MM.1S (cell line): Measurements from ENCODE around the gene MISP.

Experiments used
- DNase-seq: peaks from one replicate; pipeline ENCODE4 v3.0.0-alpha.2; 2015
- H2AFZ ChIP-seq: fragments of 300-600 bp; sonication (generic); 2 replicates; pipeline ENCODE4 v1.6.0; 2016; ENCODE audit warnings: antibody characterized with exemption, low read length
- H3F3A ChIP-seq: fragments of 300-600 bp; sonication (generic); 2 replicates; pipeline ENCODE4 v1.6.1; 2016; ENCODE audit warnings: mild to moderate bottlenecking, antibody characterized with exemption, low read length, moderate library complexity, mixed read lengths; ENCODE audit not compliant: insufficient read depth
- H3K27ac ChIP-seq: fragments of 300-600 bp; sonication (generic); 2 replicates; pipeline ENCODE4 v1.5.1; 2016; ENCODE audit warnings: mild to moderate bottlenecking, low read length
- H3K27me3 ChIP-seq: fragments of 300-600 bp; sonication (generic); replicated peaks from 2 replicates; pipeline ENCODE4 v1.6.0; 2016; ENCODE audit warnings: low read length; ENCODE audit not compliant: insufficient read depth
- H3K36me3 ChIP-seq: fragments of 300-600 bp; sonication (generic); replicated peaks from 2 replicates; pipeline ENCODE4 v1.6.1; 2016; ENCODE audit warnings: mild to moderate bottlenecking, low read length, mixed read lengths; ENCODE audit not compliant: insufficient read depth
- H3K4me1 ChIP-seq: fragments of 300-600 bp; sonication (generic); 2 replicates; pipeline ENCODE4 v1.6.1; 2016; ENCODE audit warnings: low read length, mixed read lengths
- H3K4me2 ChIP-seq: fragments of 300-600 bp; sonication (generic); 2 replicates; pipeline ENCODE4 v1.6.0; 2016; ENCODE audit warnings: low read depth, low read length
- H3K4me3 ChIP-seq: fragments of 300-600 bp; sonication (generic); 2 replicates; pipeline ENCODE4 v1.5.1; 2016; ENCODE audit warnings: low read length, mixed read lengths
- H3K79me2 ChIP-seq: fragments of 300-600 bp; sonication (generic); 2 replicates; pipeline ENCODE4 v1.6.1; 2016; ENCODE audit warnings: mixed run types, low read length, mixed read lengths
- H3K9ac ChIP-seq: fragments of 300-600 bp; sonication (generic); 2 replicates; pipeline ENCODE4 v1.6.1; 2016; ENCODE audit warnings: low read length, mixed read lengths
- H3K9me2 ChIP-seq: fragments of 300-600 bp; sonication (generic); replicated peaks from 2 replicates; pipeline ENCODE4 v1.6.1; 2016; ENCODE audit warnings: mild to moderate bottlenecking, low read length, mixed read lengths; ENCODE audit not compliant: insufficient read depth
- H3K9me3 ChIP-seq: fragments of 300-600 bp; sonication (generic); replicated peaks from 2 replicates; pipeline ENCODE4 v1.6.1; 2016; ENCODE audit warnings: mild to moderate bottlenecking, low read length, mixed read lengths; ENCODE audit not compliant: insufficient read depth
- H4K20me1 ChIP-seq: fragments of 300-600 bp; sonication (generic); 2 replicates; pipeline ENCODE4 v1.6.1; 2016; ENCODE audit warnings: mild to moderate bottlenecking, low read length, moderate library complexity, mixed read lengths; ENCODE audit not compliant: insufficient read depth
- EZH2 ChIP-seq: fragments of 300-600 bp; sonication (generic); optimal IDR thresholded peaks from 2 replicates; pipeline ENCODE3; 2017; ENCODE audit warnings: low read depth, mild to moderate bottlenecking, antibody characterized with exemption, low read length, mixed read lengths
- EZH2phosphoT487 ChIP-seq: fragments of 300-600 bp; sonication (generic); IDR thresholded peaks from 2 replicates; pipeline ENCODE4 v1.6.1; 2018; ENCODE audit warnings: antibody characterized with exemption, low read length
- TF ChIP-seq, protein P1 (sequence below): fragments of 300-600 bp; sonication (generic); IDR thresholded peaks from 2 replicates; pipeline ENCODE4 v1.5.1; 2016; ENCODE audit warnings: antibody characterized with exemption, low read length, mixed read lengths

The MISP gene

DNA sequence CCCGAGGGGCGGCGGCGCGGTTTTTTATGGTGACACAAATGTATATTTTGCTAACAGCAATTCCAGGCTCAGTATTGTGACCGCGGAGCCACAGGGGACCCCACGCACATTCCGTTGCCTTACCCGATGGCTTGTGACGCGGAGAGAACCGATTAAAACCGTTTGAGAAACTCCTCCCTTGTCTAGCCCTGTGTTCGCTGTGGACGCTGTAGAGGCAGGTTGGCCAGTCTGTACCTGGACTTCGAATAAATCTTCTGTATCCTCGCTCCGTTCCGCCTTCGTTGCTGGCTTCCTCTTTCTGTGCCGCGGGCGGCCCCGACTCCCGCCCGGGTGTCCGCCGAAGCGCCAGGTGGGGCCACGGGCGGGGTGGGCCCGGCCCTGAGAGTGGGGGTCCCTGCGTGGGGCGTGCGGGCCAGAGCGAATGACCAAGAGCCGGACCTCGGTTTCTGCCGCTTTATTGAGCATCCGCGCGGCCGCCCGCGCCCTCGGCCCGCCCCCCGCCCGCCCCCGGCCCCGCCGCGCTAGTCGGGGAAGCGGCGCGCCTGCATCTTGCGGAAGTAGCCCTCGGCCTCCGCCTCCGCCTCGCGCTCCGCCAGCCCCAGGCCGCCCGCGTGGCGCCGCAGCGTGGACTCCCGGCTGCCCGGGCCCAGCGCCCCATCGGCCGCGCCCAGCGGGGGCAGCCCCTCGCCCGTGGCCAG lies 61.3 kb downstream of the MISP start:
- DNase-seq: no peak
- Histone ChIP-seq H3F3A (peaks cover 23% of the 10 kb centered on the region), H3K9me3 (no peaks in the 10 kb centered on the region), H4K20me1 (peaks cover 7% of the 10 kb centered on the region; the same call in 1 of the 2 replicates), H2AFZ (no peak overlapping the region), H3K4me3 (no peak overlapping the region), H3K79me2 (peaks cover 34% of the 10 kb centered on the region), H3K4me2 (no peak overlapping the region), H3K9me2 (no peaks in the 10 kb centered on the region), H3K9ac (no peak overlapping the region), H3K27ac (no peak overlapping the region), H3K36me3 (peaks cover 45% of the 10 kb centered on the region), H3K27me3 (no peaks in the 10 kb centered on the region), H3K4me1 (no peaks in the 10 kb centered on the region)
- TF ChIP-seq EZH2phosphoT487 (no peak), EZH2 (no peak)
- TF ChIP-seq, protein P1, sequence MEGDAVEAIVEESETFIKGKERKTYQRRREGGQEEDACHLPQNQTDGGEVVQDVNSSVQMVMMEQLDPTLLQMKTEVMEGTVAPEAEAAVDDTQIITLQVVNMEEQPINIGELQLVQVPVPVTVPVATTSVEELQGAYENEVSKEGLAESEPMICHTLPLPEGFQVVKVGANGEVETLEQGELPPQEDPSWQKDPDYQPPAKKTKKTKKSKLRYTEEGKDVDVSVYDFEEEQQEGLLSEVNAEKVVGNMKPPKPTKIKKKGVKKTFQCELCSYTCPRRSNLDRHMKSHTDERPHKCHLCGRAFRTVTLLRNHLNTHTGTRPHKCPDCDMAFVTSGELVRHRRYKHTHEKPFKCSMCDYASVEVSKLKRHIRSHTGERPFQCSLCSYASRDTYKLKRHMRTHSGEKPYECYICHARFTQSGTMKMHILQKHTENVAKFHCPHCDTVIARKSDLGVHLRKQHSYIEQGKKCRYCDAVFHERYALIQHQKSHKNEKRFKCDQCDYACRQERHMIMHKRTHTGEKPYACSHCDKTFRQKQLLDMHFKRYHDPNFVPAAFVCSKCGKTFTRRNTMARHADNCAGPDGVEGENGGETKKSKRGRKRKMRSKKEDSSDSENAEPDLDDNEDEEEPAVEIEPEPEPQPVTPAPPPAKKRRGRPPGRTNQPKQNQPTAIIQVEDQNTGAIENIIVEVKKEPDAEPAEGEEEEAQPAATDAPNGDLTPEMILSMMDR: no peak

DNA sequence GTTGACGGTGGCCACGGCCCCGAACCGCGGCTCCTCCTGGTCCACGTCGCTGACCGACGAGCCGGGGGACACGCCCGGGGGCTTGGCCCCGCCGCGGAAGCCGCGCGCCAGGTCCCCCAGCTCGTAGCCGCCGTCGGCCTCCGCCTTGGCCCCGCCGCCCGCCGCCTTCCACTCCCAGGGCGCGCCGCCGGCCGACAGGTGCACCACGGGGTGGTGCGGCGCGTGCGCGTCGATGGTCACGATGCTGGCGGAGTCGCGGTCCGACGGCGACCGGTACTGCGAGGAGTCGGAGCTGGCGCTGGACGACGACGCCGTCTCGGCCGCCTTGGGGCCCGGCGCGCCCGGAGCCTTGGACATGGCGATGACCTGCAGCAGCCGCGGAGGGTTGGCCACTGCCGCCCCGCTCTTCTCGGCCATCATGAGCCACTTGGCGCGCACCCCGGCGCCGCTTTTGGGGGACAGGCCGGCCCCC lies 61.9 kb downstream of the MISP start:
- peaks cover 28% of the 10 kb centered on the region for H3K79me2 ChIP-seq
- no peak for DNase-seq
- no peak overlapping the region for H3K4me3 ChIP-seq
- no peaks in the 10 kb centered on the region for H3K27me3 ChIP-seq
- H3K9me2 ChIP-seq: no peaks in the 10 kb centered on the region
- TF ChIP-seq EZH2phosphoT487: no peak
- TF ChIP-seq, protein P1: no peak
- no peak for TF ChIP-seq EZH2
- H3K27ac ChIP-seq: no peak overlapping the region
- no peak overlapping the region for H3K4me2 ChIP-seq
- peaks cover 4% of the 10 kb centered on the region; the same call in 1 of the 2 replicates for H4K20me1 ChIP-seq
- H3K36me3 ChIP-seq: peaks cover 39% of the 10 kb centered on the region
- no peaks in the 10 kb centered on the region for H3K9me3 ChIP-seq
- no peak overlapping the region for H3K9ac ChIP-seq
- H3K4me1 ChIP-seq: no peaks in the 10 kb centered on the region
- peaks cover 23% of the 10 kb centered on the region for H3F3A ChIP-seq
- no peak overlapping the region for H2AFZ ChIP-seq

DNA sequence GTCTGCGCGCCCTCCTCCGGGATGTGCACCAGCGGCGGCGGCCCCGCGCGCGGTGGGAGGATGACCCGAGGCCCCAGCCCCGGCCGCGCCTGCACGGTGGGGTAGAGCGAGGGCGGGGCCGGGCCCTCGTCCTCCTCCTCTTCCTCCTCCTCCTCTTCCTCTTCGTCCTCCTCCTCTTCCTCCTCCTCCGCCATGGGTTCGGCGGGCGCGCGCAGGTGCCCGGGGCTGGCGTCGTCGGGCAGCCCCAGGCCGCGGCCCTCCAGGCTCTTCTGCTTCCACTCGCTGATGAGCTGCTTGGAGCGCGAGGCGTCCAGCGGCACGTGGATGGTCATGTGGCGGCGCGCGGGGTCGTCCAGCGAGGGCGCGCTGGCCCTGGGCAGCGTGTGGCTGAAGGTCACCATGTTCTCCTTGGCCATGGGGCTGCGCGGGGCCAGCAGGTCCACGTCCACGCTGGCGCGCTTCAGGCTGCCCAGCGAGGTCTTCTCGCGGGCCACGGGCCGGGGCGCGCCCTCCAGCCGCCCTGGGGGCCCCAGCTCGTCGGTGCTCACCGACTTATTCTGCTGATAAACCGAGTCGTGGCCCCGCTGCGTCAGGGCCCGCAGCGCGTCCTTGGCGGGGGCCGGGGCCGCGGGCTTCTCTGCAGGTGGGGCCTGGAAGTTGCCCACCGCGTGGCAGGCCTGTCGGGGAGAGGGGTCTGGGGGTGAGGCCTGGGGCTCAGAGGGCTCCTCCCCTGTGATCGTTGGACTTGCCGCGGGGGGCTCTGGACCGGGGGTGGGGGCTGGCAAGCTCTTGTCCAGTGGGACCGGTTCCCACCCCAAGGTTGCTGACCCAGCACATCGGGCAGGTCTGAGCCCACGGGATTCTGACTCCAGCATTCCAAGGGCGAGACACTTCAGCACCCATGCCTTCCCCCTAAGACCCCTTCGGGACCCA lies 62.6 kb downstream of the MISP start:
- H3K79me2 ChIP-seq: peaks cover 21% of the 10 kb centered on the region
- H2AFZ ChIP-seq: no peak overlapping the region
- no peak overlapping the region for H3K27ac ChIP-seq
- H3K9me2 ChIP-seq: no peaks in the 10 kb centered on the region
- no peak overlapping the region for H3K4me3 ChIP-seq
- peaks cover 23% of the 10 kb centered on the region for H3F3A ChIP-seq
- no peak overlapping the region for H3K9ac ChIP-seq
- no peaks in the 10 kb centered on the region for H3K27me3 ChIP-seq
- no peaks in the 10 kb centered on the region for H3K4me1 ChIP-seq
- no peaks in the 10 kb centered on the region for H4K20me1 ChIP-seq
- DNase-seq: no peak
- TF ChIP-seq EZH2 (no peak), EZH2phosphoT487 (no peak)
- TF ChIP-seq, protein P1: no peak
- H3K36me3 ChIP-seq: peaks cover 34% of the 10 kb centered on the region
- H3K4me2 ChIP-seq: no peak overlapping the region
- H3K9me3 ChIP-seq: no peaks in the 10 kb centered on the region
